GM19328 (cell line): ENCODE data around the gene RGS16.
"Not testable (repeated sequence)": the region's sequence is repeated elsewhere in the genome, so short reads cannot be mapped to it uniquely, and the experiment has no call there.

Source experiments
- ATAC-seq: cut with Tn5 transposase; IDR thresholded peaks from one replicate; pipeline ENCODE4 v1.9.1; 2021; ENCODE audit warnings: mild to moderate bottlenecking, moderate library complexity; ENCODE audit not compliant: unreplicated experiment

Gene RGS16

GRCh38 chr1:182604175-182605164 lies at the start of gene RGS16:
Gene RGS16 (minus strand): TSS chr1:182604389. CDS start chr1:182604259, 130 bp downstream.
- peak; percentile 92 for ATAC-seq

DNA sequence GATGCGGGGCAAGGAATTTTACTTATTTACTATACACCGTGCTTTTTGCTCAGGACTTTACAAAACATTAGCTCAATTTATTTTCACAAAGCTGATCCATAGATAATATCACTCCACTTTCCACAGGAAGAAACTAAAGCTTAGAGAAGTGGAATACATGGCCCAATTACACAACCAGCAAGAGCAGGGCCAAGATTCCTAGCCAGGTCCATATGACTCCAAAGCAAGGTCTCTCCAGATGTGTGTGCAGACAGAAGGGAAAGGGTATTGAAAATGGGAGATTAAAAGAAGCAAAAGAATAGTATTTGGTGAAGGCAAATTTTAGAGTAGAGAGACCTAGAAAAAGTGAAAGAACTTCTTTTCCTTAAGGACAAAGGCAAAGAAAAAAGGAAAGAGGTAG lies 49.8 kb upstream of the RGS16 start:
- ATAC-seq: no peak

DNA sequence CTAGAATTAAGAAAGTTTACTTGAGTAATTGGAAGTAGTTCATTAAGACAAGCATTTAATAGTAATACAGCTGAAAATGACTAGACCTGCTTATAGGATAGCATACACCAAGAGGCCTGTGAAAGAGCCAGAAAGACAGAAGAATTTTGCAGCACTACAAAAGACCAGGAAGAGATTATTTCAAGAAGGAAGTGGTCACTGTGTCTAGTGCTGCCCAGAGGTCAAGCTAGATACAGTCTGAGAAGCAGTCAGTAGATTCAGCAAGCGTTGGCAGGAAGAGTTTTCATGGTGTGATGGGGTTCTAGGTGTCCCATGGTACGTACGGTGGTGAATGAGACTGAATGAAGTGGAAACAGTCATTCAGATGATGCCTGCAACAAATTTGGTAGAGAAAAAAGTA lies 48.7 kb upstream of the RGS16 start:
- no peak for ATAC-seq

GRCh38 chr1:182651339-182651724 lies 47.1 kb upstream of the RGS16 start:
- ATAC-seq: no peak

DNA sequence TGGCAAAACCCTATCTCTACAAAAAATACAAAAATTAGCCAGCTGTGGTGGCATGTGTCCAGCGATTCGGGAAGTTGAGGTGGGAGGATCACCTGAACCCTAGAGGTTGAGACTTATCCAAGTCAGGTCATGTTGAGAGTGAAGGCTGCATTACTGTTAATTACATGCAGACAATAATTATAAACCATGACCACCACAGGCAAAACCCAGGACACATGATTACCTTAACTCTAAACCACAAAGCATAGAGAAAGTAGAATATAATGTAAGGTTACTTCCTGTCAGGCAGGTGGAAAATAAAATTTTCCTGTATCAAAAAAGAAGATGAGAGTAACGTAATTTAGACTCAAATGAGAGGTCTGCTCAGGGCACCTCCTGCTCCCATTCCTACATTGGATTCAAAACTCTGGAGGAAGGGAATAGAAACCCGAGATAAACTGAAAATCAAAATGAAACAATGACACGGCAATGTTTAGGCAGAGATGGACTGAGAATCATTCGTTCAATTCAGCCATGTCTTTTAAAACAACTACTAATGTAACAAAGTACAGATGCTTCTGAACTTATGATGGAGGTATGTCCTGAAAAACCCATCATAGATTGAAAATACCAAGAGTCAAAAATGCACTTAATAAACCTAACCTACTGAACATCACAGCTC lies 46.6 kb upstream of the RGS16 start:
- ATAC-seq: no peak

- no peak for ATAC-seq
These were observed 44.9 kb upstream of the RGS16 start for GRCh38 chr1:182649041-182649440.

GRCh38 chr1:182646739-182647138 lies 42.5 kb upstream of the RGS16 start:
- ATAC-seq: no peak

DNA sequence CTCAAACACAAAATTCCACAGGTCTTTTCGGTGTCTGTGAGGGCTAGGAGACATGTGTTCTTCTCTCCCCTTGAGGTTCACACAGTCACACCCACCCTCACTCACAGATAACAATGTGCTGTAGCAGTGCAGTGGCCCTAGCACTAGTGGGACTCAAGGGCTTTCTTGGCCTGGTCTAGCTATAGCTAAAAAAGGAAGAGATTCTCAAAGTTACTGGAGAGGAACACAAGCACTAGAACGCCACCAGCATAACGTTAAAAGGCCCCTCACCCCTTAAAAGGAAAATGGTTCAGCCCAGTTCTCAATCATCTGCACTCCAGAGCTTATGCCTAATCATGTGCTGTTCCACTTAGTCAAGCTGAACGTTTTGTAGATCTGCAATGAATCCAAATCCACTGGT lies 40.7 kb upstream of the RGS16 start:
- ATAC-seq: peak; percentile 59

GRCh38 chr1:182643699-182644098 lies 39.5 kb upstream of the RGS16 start:
- ATAC-seq: no peak

DNA sequence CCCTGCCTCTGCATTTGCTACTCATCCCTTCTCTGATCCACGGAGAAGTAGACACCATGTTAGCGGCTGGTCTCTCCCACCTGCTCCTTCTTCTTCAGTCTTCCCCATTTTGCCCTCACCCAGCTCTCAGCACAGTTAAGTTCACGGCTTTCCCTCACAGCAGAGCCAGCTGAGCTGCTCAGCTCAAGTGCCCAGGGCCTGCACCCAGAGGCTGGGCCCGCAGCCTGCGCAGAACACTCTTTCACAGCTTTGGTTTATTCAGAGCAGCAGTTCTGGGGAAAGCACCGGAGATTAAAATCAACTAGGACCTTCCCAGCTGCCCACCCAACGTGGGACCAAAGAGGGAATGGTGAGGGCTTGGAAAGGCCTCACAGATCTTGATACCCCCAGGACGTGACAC lies 38.3 kb upstream of the RGS16 start:
- no peak for ATAC-seq

- no peak for ATAC-seq
These were observed 37.4 kb upstream of the RGS16 start for GRCh38 chr1:182641561-182641960.

- ATAC-seq: no peak
These were observed 35.1 kb upstream of the RGS16 start for GRCh38 chr1:182639330-182639729.

DNA sequence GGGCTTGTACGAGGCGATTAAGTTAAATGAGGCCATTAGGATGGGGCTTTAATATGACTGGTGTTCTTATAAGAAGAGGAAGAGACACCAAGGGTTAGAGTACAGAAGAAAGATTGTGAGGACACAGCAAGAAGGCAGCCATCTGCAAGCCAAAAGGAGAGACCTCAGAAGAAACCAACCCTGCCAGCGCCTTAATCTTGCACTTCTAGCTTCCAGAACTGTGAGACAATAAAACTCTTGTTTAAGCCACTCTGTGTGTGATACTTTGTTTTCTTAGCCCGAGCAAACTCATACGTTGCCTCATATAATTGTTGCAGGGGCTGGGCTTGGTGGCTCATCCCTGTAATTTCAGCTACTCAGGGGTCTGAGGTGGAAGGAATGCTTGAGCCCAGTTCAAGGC lies 33.6 kb upstream of the RGS16 start:
- ATAC-seq: no peak

DNA sequence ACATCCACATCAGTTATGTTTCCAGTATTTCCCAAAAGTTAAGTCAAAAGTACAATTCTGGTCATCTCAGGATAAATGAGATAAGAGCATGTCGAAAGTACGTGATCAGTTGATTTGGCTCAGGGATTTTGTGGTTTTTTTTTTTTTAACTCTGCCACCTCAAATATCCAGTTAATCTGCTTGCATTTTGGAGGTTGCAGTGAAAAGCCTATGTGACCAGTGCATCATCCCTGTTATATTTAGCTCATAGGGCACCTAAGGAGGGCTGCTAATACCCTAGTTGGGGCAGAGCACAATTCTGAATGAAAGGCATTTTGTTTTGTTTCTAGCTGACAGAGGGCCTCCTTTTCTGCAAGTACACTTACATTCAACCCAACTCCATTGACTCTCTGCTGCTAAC lies 31.7 kb upstream of the RGS16 start:
- no peak for ATAC-seq

DNA sequence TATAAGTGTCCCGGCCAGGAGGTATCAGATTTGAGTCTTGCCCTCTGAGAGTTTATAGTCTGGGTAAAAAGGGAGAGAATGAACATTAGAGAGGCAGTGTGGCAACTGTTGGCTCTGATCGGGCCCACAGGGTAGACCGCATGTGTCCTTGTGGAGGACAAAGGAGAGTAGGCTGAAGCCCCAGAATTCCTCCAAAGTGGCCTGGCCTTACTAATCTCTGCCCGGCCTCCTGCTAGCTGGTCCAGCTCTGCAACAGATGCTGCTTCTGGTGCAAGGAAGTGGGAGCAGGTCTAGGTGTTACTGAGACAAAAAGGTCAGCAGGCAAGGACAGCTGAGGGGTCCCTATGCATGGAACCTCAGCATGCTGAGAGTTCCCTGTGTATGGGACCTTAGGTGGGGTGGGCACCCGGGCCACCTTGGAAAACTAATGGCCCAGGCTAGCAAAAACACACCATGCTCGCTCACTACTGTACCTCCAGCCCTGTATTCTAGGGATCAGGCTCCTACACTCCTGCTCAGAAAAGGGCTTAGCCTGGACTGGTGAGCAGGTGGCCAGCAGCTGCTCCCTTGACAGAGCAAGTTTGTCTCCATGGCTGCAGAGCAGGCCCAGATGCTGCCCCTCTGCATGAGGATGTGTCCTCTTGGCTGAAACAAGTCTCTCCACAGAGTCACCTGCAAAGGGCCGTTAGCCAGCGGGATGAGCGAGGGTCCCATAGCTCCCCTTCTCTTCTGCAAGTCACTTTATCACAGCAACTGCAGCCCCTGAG lies 30.3 kb upstream of the RGS16 start:
- ATAC-seq: no peak

GRCh38 chr1:182633657-182634281 lies 29.6 kb upstream of the RGS16 start:
- ATAC-seq: no peak

DNA sequence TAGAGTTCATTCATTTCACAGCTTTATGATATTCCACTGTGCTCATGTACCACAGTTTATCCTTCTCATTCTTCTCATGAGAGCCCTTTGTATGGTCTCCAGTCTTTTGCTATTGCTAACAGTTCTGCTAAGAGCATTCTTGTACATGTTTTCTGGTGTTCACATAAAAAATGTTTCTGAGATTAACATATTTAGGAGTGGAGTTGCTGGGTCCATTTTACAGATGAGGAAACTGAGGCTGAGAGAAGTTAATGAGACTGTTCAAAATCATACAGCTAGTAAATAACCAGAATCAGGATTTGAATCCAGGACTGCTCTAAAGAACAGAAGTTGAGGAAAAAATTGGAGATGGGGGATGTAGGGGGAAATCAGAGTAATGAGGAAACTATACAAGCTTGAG lies 28.8 kb upstream of the RGS16 start:
- no peak for ATAC-seq

GRCh38 chr1:182632441-182632857 lies 28.3 kb upstream of the RGS16 start:
- ATAC-seq: not testable (repeated sequence)

- ATAC-seq: no peak
These were observed 27.8 kb upstream of the RGS16 start for GRCh38 chr1:182631954-182632353.

DNA sequence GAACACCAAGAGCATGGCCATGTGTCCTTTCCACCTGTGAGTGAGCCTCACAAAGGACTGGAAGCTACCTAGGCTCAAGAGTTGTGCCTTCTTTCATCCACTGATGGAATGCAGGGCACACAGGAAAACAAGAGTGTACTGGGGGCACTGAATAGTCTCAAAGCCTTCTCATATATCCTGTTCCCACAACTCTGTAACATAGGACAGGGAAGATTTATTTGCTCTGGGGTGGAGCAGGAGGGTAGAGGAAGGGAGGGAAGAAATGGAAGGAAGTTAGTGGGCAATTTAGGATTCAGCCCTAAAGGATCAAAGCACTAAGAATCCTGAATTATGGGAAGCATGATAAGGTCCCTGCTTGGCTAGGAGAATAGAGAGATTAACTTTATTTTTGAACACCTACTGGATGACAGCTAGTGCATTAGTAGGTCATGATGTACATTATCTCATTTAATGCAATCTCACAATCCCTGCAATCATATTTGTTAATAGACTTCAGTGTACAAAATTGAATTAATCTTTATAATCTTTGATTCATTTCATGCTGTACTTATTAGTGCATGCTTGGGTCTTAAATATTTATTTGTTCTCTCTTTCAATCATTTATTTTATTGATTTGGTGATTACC lies 27.0 kb upstream of the RGS16 start:
- ATAC-seq: no peak
